GM12873 (cell line): ENCODE data around the gene NPPC.

ENCODE experiments used
- CTCF ChIP-seq: IDR thresholded peaks from 2 replicates; pipeline ENCODE4 v1.5.1; 2012; ENCODE audit warnings: low read depth, mild to moderate bottlenecking, moderate library complexity, low read length, control low read depth; ENCODE audit not compliant: insufficient read depth; ENCODE audit errors: missing control alignments

Gene NPPC

GRCh38 chr2:231941673-231942072, 15.5 kb upstream of the NPPC start:
- no peak for TF ChIP-seq CTCF

- no peak for TF ChIP-seq CTCF
These were observed 14.6 kb upstream of the NPPC start for GRCh38 chr2:231940795-231941194.

- no peak for TF ChIP-seq CTCF
These were observed 12.8 kb upstream of the NPPC start for GRCh38 chr2:231939022-231939421.

GRCh38 chr2:231937057-231937456, 10.9 kb upstream of the NPPC start:
- no peak for TF ChIP-seq CTCF

- TF ChIP-seq CTCF = no peak
These were observed 10.3 kb upstream of the NPPC start for GRCh38 chr2:231936491-231936890.

- no peak for TF ChIP-seq CTCF
These were observed 9.6 kb upstream of the NPPC start for GRCh38 chr2:231935815-231936214.

GRCh38 chr2:231935207-231935524, 9.0 kb upstream of the NPPC start:
- TF ChIP-seq CTCF = no peak
